ENCODE data around the gene RPL15.

The RPL15 gene

GRCh38 chr3:23940775-23941174 is 23.8 kb downstream of the RPL15 start:
- H3K9me3 ChIP-seq (replicated peaks; ENCODE audit: insufficient read depth, low read length): no peaks in the 10 kb centered on the region
- no peak overlapping the region for H2AFZ ChIP-seq (ENCODE audit: low read length)
- no peaks in the 10 kb centered on the region for H3K4me1 ChIP-seq (ENCODE audit: low read length)
- H3F3A ChIP-seq (ENCODE audit: insufficient read depth, low read length): no peaks in the 10 kb centered on the region
- TF ChIP-seq EZH2phosphoT487 (IDR thresholded peaks at IDR 0.05; ENCODE audit: low read length) (no peak), EZH2 (optimal IDR thresholded peaks at IDR 0.05; ENCODE audit: low read depth, low read length) (no peak), CTCF (IDR thresholded peaks at IDR 0.05; ENCODE audit: low read length) (no peak)
- H3K27me3 ChIP-seq (replicated peaks; ENCODE audit: insufficient read depth, low read length): no peaks in the 10 kb centered on the region
- H3K36me3 ChIP-seq (replicated peaks; ENCODE audit: insufficient read depth, low read length): no peaks in the 10 kb centered on the region
- no peaks in the 10 kb centered on the region for H4K20me1 ChIP-seq (ENCODE audit: insufficient read depth, low read length)
- no peak overlapping the region for H3K27ac ChIP-seq (ENCODE audit: low read length)
- H3K9me2 ChIP-seq (replicated peaks; ENCODE audit: insufficient read depth, low read length): no peaks in the 10 kb centered on the region
- H3K9ac ChIP-seq (ENCODE audit: low read length): no peak overlapping the region
- no peak for DNase-seq
- no peak overlapping the region for H3K4me2 ChIP-seq (ENCODE audit: low read depth, low read length)
- no peaks in the 10 kb centered on the region for H3K79me2 ChIP-seq (ENCODE audit: low read length)
- no peak overlapping the region for H3K4me3 ChIP-seq (ENCODE audit: low read length)

DNA sequence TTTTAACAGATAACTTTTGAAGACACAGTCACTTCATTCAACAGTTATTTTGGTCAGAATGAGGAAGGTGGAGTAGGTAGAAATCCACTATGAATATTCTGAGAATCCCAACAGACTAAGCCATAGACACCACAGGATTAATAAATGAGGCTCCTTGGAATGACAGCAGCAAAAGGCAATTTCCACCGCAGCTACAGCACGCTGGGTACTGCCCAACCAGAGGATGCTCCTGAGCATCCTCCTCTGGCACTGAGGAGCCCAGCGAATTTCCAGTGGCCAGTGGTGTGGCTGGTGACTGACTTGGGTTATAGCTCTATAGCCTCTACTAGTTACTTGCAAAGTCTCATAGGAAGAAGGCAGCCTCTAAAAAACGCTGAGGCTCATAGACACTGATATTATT is 24.5 kb downstream of the RPL15 start:
- H4K20me1 ChIP-seq (ENCODE audit: insufficient read depth, low read length): no peaks in the 10 kb centered on the region
- 0 out of 2 replicates have a peak, but pooled peaks cover 3% of the 10 kb centered on the region for H3F3A ChIP-seq (ENCODE audit: insufficient read depth, low read length)
- H3K4me1 ChIP-seq (ENCODE audit: low read length): no peaks in the 10 kb centered on the region
- no peak overlapping the region for H3K9ac ChIP-seq (ENCODE audit: low read length)
- H3K9me2 ChIP-seq (replicated peaks; ENCODE audit: insufficient read depth, low read length): no peaks in the 10 kb centered on the region
- no peaks in the 10 kb centered on the region for H3K9me3 ChIP-seq (replicated peaks; ENCODE audit: insufficient read depth, low read length)
- no peak for TF ChIP-seq CTCF (IDR thresholded peaks at IDR 0.05; ENCODE audit: low read length)
- TF ChIP-seq EZH2 (optimal IDR thresholded peaks at IDR 0.05; ENCODE audit: low read depth, low read length): no peak
- TF ChIP-seq EZH2phosphoT487 (IDR thresholded peaks at IDR 0.05; ENCODE audit: low read length): no peak
- no peaks in the 10 kb centered on the region for H3K27me3 ChIP-seq (replicated peaks; ENCODE audit: insufficient read depth, low read length)
- H2AFZ ChIP-seq (ENCODE audit: low read length): no peak overlapping the region
- H3K36me3 ChIP-seq (replicated peaks; ENCODE audit: insufficient read depth, low read length): no peaks in the 10 kb centered on the region
- DNase-seq: no peak
- H3K4me3 ChIP-seq (ENCODE audit: low read length): no peak overlapping the region
- no peak overlapping the region for H3K27ac ChIP-seq (ENCODE audit: low read length)
- H3K4me2 ChIP-seq (ENCODE audit: low read depth, low read length): no peak overlapping the region
- H3K79me2 ChIP-seq (ENCODE audit: low read length): peaks cover 4% of the 10 kb centered on the region

GRCh38 chr3:23942546-23942945 is 25.6 kb downstream of the RPL15 start:
- H3K4me2 ChIP-seq (ENCODE audit: low read depth, low read length): no peak overlapping the region
- H3K4me3 ChIP-seq (ENCODE audit: low read length): no peak overlapping the region

More at GRCh38 chr3:23942546-23942945, 25.6 kb downstream of the RPL15 start:
- no peaks in the 10 kb centered on the region for H3K4me1 ChIP-seq (ENCODE audit: low read length)
- no peaks in the 10 kb centered on the region for H3K9me3 ChIP-seq (replicated peaks; ENCODE audit: insufficient read depth, low read length)
- H3K36me3 ChIP-seq (replicated peaks; ENCODE audit: insufficient read depth, low read length): no peaks in the 10 kb centered on the region
- no peaks in the 10 kb centered on the region for H3K27me3 ChIP-seq (replicated peaks; ENCODE audit: insufficient read depth, low read length)
- H3K27ac ChIP-seq (ENCODE audit: low read length): no peak overlapping the region
- TF ChIP-seq CTCF (IDR thresholded peaks at IDR 0.05; ENCODE audit: low read length) (no peak), EZH2 (optimal IDR thresholded peaks at IDR 0.05; ENCODE audit: low read depth, low read length) (no peak), EZH2phosphoT487 (IDR thresholded peaks at IDR 0.05; ENCODE audit: low read length) (no peak)
- no peaks in the 10 kb centered on the region for H4K20me1 ChIP-seq (ENCODE audit: insufficient read depth, low read length)
- peaks cover 15% of the 10 kb centered on the region for H3K79me2 ChIP-seq (ENCODE audit: low read length)
- H3K9ac ChIP-seq (ENCODE audit: low read length): no peak overlapping the region
- H3K9me2 ChIP-seq (replicated peaks; ENCODE audit: insufficient read depth, low read length): no peaks in the 10 kb centered on the region
- H3F3A ChIP-seq (ENCODE audit: insufficient read depth, low read length): 0 out of 2 replicates have a peak, but pooled peaks cover 3% of the 10 kb centered on the region
- no peak overlapping the region for H2AFZ ChIP-seq (ENCODE audit: low read length)
- DNase-seq: no peak
